GM19238 (cell line): ENCODE results near the gene RPL23.
A peak's percentile ranks its signal among the peaks of the same experiment; 100 is the strongest.
"Not testable (repeated sequence)": the region's sequence is repeated elsewhere in the genome, so short reads cannot be mapped to it uniquely, and the experiment has no call there.

Experiments
- DNase-seq: peaks from one replicate; pipeline ENCODE4 v3.0.0; 2011; ENCODE audit warnings: low spot score; ENCODE audit not compliant: insufficient read length

The RPL23 gene

GRCh38 chr17:38868817-38869525, 15.4 kb upstream of the RPL23 start:
- DNase-seq, result peak; percentile 70

GRCh38 chr17:38867968-38868816, 14.7 kb upstream of the RPL23 start:
- DNase-seq, result no peak

GRCh38 chr17:38867179-38867967, 13.9 kb upstream of the RPL23 start:
- no peak for DNase-seq

DNA sequence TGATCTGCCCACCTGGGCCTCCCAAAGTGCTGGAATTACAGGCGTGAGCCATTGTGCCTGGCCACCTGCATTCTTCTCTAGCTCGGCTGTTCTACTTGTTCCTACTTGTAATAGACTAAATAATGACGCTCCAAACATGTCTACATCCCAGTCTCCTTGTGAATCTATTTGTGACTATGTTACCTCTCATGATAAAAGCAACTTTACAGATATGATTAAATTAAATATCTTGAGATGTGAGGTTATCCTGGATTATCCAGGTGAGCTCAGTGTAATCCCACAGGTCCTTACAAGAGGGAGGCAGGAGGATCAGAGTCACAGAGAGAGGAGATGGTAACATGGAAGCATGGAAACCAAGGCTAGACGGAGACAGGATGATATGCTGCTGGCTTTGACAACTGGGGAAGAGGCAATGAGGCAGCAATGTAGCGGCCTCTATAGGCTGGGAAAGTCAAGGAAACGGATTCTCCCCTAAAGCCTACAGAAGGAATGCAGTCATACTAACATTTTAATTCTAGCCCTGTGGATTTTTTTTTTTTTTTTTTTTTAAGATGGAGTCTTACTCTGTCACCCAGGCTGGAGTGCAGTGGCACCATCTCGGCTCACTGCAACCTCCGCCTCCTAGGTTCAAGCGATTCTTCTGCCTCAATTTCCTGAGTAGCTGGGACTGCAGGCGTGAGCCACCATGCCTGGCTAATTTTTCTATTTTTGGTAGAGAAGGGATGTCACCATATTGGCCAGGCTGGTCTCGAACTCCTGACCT, 11.3 kb upstream of the RPL23 start:
- DNase-seq, result no peak

DNA sequence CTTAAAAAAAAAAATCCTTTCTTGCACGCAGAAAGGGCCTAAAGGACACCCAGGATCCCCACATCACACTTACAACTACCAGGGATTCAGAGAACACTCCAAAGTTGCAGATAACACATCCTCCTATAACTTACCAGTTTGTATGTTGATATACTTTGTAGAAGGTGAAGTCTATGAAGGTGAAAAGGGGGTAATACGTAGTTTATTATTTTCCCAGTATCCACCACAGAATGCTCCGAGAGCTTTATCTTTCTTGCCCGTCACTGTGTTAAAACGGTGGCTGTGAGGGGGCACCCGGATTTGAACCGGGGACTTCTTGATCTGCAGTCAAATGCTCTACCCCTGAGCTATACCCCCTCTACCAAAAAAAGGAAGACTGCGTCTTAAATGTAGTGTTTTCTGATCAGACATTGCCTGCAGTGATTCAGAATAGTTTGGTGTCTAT, 7.9 kb upstream of the RPL23 start:
- DNase-seq, result no peak

DNA sequence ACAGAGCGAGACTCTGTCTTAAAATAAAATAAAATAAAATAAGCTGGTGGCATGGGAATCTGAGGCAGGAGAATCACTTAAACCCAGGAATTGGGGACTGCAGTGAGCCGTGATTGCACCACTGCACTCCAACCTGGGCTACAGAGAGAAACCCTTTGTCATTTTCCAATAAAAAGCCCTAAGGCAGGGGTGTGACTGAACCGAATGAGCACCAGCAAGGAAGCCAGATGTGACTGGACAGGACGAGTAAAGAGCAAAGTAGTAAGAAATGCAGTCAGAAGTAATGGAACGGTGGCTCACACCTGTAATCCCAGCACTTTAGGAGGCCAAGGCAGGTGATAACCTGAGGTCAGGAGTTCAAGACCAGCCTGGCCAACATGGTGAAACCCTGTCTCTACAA, 3.8 kb upstream of the RPL23 start:
- no peak for DNase-seq

GRCh38 chr17:38855101-38855714, 1.7 kb upstream of the RPL23 start:
- not testable (repeated sequence) for DNase-seq

GRCh38 chr17:38852771-38853291, 690 bp downstream of the RPL23 start:
- no peak for DNase-seq

DNA sequence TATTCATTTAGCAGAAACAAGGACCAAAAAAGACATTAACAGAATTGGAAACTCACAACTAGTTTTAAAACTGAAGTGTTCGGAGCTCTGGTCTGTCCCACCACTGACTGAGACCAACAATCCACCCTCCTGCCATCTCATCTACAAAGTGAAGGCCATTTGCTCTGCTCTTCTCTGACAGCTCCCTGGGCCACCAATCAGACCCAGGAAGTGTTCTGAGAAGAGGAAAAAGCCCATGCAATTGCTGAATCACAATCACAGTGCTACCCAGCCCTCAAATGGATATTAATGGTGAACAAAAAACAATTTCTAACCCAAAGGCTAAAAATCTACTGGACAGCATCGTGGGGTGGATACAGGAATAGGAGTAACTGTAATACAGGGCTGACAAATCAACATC, 2.1 kb downstream of the RPL23 start:
- no peak for DNase-seq

DNA sequence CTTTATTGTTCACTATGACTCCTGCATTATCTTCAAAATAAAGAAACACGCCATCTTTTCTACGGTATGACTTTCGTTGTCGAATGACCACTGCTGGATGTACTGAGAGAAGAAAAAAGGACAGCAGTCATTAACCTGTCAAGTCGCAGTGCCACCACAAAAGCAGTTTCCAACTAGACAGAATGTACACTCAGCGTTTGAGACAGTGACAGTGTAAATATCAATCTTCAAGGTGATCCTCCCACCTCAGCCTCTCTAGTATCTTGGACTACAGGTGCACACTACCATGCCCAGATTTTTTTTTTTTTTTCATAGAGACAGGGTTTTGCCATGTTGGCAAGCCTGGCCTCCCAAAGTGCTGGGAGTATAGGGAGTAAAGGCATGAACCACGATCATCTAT, 3.1 kb downstream of the RPL23 start:
- no peak for DNase-seq

- no peak for DNase-seq
Observed at GRCh38 chr17:38848939-38849605, 4.4 kb downstream of the RPL23 start.

DNA sequence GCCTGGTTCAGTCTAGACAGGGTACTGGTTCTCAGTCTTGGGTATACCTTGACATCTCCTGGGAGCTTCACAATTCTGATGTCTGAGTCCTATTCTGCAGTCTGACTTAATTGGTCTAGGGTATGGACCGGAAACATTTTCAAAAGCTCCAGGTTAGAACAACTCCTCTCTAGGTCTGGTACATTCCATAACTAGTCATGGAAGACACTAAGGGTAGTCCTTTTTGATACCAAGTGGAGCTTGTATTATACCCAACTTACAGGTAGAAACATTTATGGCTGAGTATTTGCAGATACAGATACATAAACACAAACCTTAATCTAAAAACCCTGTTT, 5.0 kb downstream of the RPL23 start:
- DNase-seq, result no peak

GRCh38 chr17:38844261-38844757, 9.2 kb downstream of the RPL23 start:
- DNase-seq, result no peak

DNA sequence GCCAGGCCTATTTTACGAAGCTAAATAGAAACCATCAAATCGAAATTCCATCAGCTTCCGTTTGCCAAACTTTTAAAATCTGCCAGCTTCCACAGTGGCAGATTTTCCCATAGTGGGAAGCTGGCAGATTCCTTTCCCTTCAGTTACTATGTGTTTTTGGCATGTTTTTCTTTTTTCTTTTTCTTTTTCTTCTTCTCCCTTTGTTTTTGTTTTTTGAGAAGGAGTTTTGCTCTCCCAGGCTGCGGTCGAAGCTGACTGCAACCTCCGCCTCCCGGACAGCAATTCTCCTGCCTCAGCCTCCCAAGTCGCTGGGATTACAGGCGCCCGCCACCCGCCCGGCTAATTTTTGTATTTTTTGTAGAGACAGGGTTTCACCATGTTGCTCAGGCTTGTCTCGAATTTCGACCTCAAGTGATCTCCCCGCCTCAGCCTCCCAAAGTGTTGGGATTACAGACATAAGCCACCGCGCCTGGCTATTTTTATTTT, 27.7 kb downstream of the RPL23 start:
- DNase-seq, result no peak

GRCh38 chr17:38824899-38825761, 28.4 kb downstream of the RPL23 start, which contains the start of gene CWC25:
Gene CWC25, minus strand, starts transcription at chr17:38825321. Its CDS starts 138 bp downstream, at chr17:38825183.
- DNase-seq, result peak; percentile 87

DNA sequence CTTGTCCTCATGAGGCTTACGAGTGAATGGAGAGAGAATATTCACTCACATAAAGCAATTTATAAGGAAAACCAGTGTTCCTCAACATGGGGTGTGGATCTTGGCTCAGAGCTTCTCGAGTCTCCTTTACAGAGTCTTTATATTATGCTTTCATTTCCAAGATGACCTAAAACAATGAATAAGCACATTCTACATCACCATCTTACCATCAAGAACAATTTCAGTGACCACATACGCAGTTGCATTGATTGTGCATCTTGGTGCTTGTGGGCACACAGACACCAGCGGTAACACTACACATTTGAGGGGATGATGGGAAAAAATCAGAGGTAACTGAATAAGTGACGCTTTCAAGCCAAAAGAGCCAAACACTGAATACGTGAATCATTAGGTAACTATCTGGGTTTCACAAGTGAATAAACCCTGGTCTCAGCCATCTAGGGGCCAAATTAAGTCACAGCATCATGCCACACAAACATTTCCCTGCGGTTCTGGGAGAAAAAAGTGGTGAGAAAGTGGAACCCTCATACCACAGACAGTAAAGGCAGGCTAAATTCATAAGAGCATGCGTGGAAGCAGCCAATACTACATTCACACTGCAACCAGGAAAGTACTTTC, 37.8 kb downstream of the RPL23 start:
- no peak for DNase-seq

DNA sequence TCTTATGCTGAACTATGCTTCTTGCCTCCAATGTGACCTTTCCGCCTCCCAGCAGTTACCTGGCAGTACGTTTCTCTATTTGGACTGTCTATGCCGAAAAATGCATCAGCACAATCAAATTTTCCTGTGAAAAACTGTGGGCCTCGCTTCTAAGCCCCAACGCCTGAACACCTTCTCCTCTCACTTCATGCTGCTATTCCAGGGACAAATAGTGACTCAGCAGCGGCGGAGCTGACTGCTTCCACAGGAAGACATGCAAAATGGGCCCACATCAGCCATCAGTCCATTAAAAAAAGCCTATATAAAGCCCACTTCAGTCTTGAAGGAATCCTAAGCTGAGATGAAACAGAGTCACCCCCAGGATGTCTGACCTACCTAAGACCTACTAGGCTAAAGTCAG, 43.7 kb downstream of the RPL23 start:
- DNase-seq, result no peak

GRCh38 chr17:38800237-38800760, 53.2 kb downstream of the RPL23 start:
- no peak for DNase-seq
